Measurements from ENCODE around the gene ARID3C. TPM values are rescaled to one million over a fixed set of nuclear protein-coding genes. Genes with fewer than 3 reads are reported as not detected.

The ARID3C gene
- total and polyA plus RNA-seq, 2 experiments from 2014 or later: 0.49 TPM; not detected in 1

DNA sequence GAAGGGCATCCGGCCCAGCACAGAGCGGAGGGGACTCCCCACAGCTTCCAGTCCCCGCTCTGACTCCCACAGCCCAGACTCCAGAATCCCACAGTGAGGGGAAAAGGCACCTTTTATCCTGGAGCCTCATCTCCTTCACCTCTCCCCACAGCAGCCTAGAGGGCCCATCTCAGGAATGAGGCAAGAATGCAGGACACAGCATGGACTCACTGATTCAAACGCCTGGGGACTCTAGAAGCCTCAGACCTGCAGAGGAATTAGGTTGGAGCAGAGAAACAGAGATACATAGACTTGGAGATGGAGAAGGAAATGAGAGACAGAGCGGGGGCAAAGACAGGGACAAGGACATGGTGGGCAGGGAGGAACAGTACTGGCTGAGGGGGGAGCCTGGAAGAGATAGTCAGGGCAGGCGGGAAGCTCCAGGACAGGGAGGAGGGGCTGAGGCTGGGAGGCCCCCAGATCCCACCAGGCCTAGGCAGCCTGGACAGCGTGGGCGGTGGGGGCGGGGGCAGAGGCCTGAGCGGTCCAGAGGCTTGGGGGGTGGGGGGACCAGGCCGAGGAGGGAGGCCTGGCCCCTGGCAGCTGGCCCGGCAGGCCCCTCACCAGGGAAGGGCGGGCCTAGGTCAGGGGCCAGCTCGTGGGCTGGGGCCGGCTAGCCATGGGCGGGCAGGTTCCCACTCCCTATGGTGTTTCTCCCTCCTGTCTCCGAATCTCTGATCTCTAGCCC is 55.1 kb downstream of the ARID3C start (continued):
- TF ChIP-seq, protein P1, sequence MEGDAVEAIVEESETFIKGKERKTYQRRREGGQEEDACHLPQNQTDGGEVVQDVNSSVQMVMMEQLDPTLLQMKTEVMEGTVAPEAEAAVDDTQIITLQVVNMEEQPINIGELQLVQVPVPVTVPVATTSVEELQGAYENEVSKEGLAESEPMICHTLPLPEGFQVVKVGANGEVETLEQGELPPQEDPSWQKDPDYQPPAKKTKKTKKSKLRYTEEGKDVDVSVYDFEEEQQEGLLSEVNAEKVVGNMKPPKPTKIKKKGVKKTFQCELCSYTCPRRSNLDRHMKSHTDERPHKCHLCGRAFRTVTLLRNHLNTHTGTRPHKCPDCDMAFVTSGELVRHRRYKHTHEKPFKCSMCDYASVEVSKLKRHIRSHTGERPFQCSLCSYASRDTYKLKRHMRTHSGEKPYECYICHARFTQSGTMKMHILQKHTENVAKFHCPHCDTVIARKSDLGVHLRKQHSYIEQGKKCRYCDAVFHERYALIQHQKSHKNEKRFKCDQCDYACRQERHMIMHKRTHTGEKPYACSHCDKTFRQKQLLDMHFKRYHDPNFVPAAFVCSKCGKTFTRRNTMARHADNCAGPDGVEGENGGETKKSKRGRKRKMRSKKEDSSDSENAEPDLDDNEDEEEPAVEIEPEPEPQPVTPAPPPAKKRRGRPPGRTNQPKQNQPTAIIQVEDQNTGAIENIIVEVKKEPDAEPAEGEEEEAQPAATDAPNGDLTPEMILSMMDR (conservative IDR thresholded peaks at IDR 0.05; ENCODE audit: low read depth in 2 of 2): no peak
- TF ChIP-seq POLR2AphosphoS5 (IDR thresholded peaks at IDR 0.05; ENCODE audit: low read depth): no peak
- no peak for TF ChIP-seq ZNF114 (CRISPR knock-in tag; IDR thresholded peaks at IDR 0.05)
- TF ChIP-seq EZH2 (IDR thresholded peaks at IDR 0.05; ENCODE audit: low read depth, unreplicated experiment): no peak
- no peak for TF ChIP-seq STAT1 (IDR thresholded peaks at IDR 0.05; ENCODE audit: unreplicated experiment)
- TF ChIP-seq NANOG (IDR thresholded peaks at IDR 0.05; ENCODE audit: borderline replicate concordance): no peak
- TF ChIP-seq, protein P2, sequence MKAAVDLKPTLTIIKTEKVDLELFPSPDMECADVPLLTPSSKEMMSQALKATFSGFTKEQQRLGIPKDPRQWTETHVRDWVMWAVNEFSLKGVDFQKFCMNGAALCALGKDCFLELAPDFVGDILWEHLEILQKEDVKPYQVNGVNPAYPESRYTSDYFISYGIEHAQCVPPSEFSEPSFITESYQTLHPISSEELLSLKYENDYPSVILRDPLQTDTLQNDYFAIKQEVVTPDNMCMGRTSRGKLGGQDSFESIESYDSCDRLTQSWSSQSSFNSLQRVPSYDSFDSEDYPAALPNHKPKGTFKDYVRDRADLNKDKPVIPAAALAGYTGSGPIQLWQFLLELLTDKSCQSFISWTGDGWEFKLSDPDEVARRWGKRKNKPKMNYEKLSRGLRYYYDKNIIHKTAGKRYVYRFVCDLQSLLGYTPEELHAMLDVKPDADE (IDR thresholded peaks at IDR 0.05): no peak
- no peak for TF ChIP-seq CREB1 (CRISPR knock-in tag; IDR thresholded peaks at IDR 0.05; ENCODE audit: low read depth)
- TF ChIP-seq ZNF331 (CRISPR knock-in tag; IDR thresholded peaks at IDR 0.05; ENCODE audit: low read depth): no peak
- TF ChIP-seq EZH2phosphoT487 (IDR thresholded peaks at IDR 0.05; ENCODE audit: unreplicated experiment): no peak

DNA sequence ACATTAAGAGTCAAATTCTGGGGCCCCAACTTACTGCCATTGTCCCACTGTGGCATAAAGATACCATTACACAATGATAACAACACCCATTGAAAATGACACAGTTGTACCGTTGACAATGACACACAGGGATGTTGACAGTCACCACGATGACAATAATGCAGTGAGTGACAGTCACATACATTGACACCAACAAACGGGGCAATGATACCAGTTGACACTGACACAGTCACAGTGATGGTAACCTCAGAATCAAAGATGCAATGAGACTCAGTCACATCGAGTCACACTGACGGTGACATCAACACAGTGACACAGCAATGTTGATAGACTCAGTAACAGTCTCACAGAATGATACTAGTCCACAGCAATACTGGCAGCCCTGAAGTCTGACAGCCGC is 56.2 kb downstream of the ARID3C start:
- Histone ChIP-seq H3K27ac (ENCODE audit: low read depth) (no peak overlapping the region), H3K27me3 (ENCODE audit: insufficient read depth) (peaks cover 23% of the 10 kb centered on the region), H3K9me2 (ENCODE audit: insufficient read depth) (no peaks in the 10 kb centered on the region), H3K4me1 (ENCODE audit: insufficient read depth) (peaks cover 35% of the 10 kb centered on the region), H3K79me2 (replicated peaks; ENCODE audit: insufficient read depth) (no peaks in the 10 kb centered on the region), H4K20me1 (replicated peaks; ENCODE audit: insufficient read depth) (peaks cover 7% of the 10 kb centered on the region; the same call in 1 of the 2 replicates), H2AFZ (no peak overlapping the region), H3K4me3 (no peak overlapping the region), H3K36me3 (ENCODE audit: insufficient read depth) (no peaks in the 10 kb centered on the region), H3K4me2 (no peak overlapping the region), H3F3A (replicated peaks; ENCODE audit: low read depth) (peaks cover 11% of the 10 kb centered on the region; the same call in 1 of the 2 replicates)
- Mint-ChIP-seq H3K36me3 (ENCODE audit: low read depth) (no peaks in the 10 kb centered on the region), H3K27me3 (ENCODE audit: insufficient read depth, low read depth, poor library complexity) (peaks cover 39% of the 10 kb centered on the region), H3K4me1 (peaks cover 51% of the 10 kb centered on the region), H3K9me3 (no peaks in the 10 kb centered on the region), H3K27ac (no peak overlapping the region), H3K4me3 (no peak overlapping the region)
- no peak for TF ChIP-seq EZH2 (IDR thresholded peaks at IDR 0.05; ENCODE audit: low read depth, unreplicated experiment)
- TF ChIP-seq CREB1 (CRISPR knock-in tag; IDR thresholded peaks at IDR 0.05; ENCODE audit: low read depth): no peak
- ATAC-seq (no peak), DNase-seq (ENCODE audit: low spot score) (no peak)

DNA sequence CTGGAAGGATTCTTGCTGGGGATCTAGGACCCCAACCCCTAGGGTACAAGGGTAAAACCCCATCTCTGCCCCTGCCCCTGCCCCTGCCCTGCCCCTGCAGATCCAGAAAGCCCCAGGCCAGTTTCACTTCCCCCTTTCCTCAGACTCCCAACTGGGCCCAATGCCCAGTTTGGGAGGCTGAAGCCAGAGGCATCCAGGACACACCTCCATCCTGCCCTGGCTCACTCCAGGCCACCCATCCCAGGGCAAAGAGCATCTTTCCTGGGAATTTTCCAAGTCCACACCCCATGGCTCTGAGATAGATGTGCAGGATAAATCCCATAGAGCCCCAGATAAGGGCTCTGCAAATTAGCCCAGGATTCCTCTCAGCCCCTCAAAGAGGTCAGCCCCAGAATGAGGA is 56.8 kb downstream of the ARID3C start:
- Histone ChIP-seq H3F3A (replicated peaks; ENCODE audit: low read depth) (peaks cover 9% of the 10 kb centered on the region; the same call in 1 of the 2 replicates), H3K79me2 (replicated peaks; ENCODE audit: insufficient read depth) (no peaks in the 10 kb centered on the region), H3K9me2 (ENCODE audit: insufficient read depth) (no peaks in the 10 kb centered on the region), H3K27me3 (ENCODE audit: insufficient read depth) (peaks cover 18% of the 10 kb centered on the region), H3K4me1 (ENCODE audit: insufficient read depth) (peaks cover 30% of the 10 kb centered on the region), H3K4me2 (no peak overlapping the region), H4K20me1 (replicated peaks; ENCODE audit: insufficient read depth) (peaks cover 5% of the 10 kb centered on the region; the same call in 1 of the 2 replicates), H3K36me3 (ENCODE audit: insufficient read depth) (no peaks in the 10 kb centered on the region), H3K27ac (ENCODE audit: low read depth) (no peak overlapping the region), H3K4me3 (no peak overlapping the region), H2AFZ (no peak overlapping the region)
- no peaks in the 10 kb centered on the region; the same call in 2 of the 3 replicates for H3K9me3 Mint-ChIP-seq
- H3K36me3 Mint-ChIP-seq (ENCODE audit: low read depth): no peaks in the 10 kb centered on the region
- no peak overlapping the region for H3K27ac Mint-ChIP-seq
- DNase-seq (ENCODE audit: low spot score) (no peak), ATAC-seq (no peak)
- peaks cover 47% of the 10 kb centered on the region for H3K4me1 Mint-ChIP-seq
- peaks cover 33% of the 10 kb centered on the region for H3K27me3 Mint-ChIP-seq (ENCODE audit: insufficient read depth, low read depth, poor library complexity)
- no peak overlapping the region for H3K4me3 Mint-ChIP-seq
- TF ChIP-seq CREB1 (CRISPR knock-in tag; IDR thresholded peaks at IDR 0.05; ENCODE audit: low read depth) (no peak), STAT1 (IDR thresholded peaks at IDR 0.05; ENCODE audit: unreplicated experiment) (no peak)
- TF ChIP-seq, protein P1 (conservative IDR thresholded peaks at IDR 0.05; ENCODE audit: low read depth in 2 of 2): no peak

All from GM23338 (cell line).